Neuron (in vitro differentiated cells): ENCODE measurements around the gene ISG20L2.
"Not testable (repeated sequence)": the region's sequence is repeated elsewhere in the genome, so short reads cannot be mapped to it uniquely, and the experiment has no call there.

Experiments used
- H2AFZ ChIP-seq: one replicate; pipeline ENCODE4 v1.6.1; 2013; ENCODE audit warnings: low read depth, mild to moderate bottlenecking, inconsistent platforms, low read length, moderate library complexity
- H3K27me3 ChIP-seq: one replicate; pipeline ENCODE4 v1.6.1; 2013; ENCODE audit warnings: low read length; ENCODE audit not compliant: insufficient read depth
- H3K36me3 ChIP-seq: one replicate; pipeline ENCODE4 v1.6.1; 2013; ENCODE audit warnings: low read length; ENCODE audit not compliant: insufficient read depth
- H3K4me1 ChIP-seq: one replicate; pipeline ENCODE4 v1.6.1; 2013; ENCODE audit warnings: low read length; ENCODE audit not compliant: insufficient read depth
- H3K4me3 ChIP-seq: 2 replicates; pipeline ENCODE4 v1.5.1; 2013; ENCODE audit warnings: mild to moderate bottlenecking, low read length, moderate library complexity
- H3K9me3 ChIP-seq: one replicate; pipeline ENCODE4 v1.6.1; 2013; ENCODE audit warnings: low read length

ISG20L2 gene

GRCh38 chr1:156765666-156766065 is 37.1 kb upstream of the ISG20L2 start:
- Histone ChIP-seq H3K4me1 (peaks cover 17% of the 10 kb centered on the region), H3K36me3 (peaks cover 7% of the 10 kb centered on the region), H3K9me3 (no peaks in the 10 kb centered on the region), H3K27me3 (no peaks in the 10 kb centered on the region), H2AFZ (no peak overlapping the region), H3K4me3 (peak overlapping the region; percentile 69)

- H2AFZ ChIP-seq, H3K36me3 ChIP-seq, H3K4me3 ChIP-seq, H3K27me3 ChIP-seq, H3K9me3 ChIP-seq: not testable (repeated sequence)
- H3K4me1 ChIP-seq, result peaks cover 21% of the 10 kb centered on the region
Observed at GRCh38 chr1:156765136-156765535, 36.6 kb upstream of the ISG20L2 start.

- no peaks in the 10 kb centered on the region for H3K36me3 ChIP-seq
- H3K4me1 ChIP-seq, result peaks cover 7% of the 10 kb centered on the region
- no peaks in the 10 kb centered on the region for H3K9me3 ChIP-seq
- no peak overlapping the region for H3K4me3 ChIP-seq
- no peaks in the 10 kb centered on the region for H3K27me3 ChIP-seq
- H2AFZ ChIP-seq, result no peak overlapping the region
Observed at GRCh38 chr1:156760796-156761104, 32.2 kb upstream of the ISG20L2 start.

GRCh38 chr1:156760092-156760795 is 31.7 kb upstream of the ISG20L2 start:
- no peaks in the 10 kb centered on the region for H3K27me3 ChIP-seq
- peaks cover 7% of the 10 kb centered on the region for H3K4me1 ChIP-seq
- H2AFZ ChIP-seq, result no peak overlapping the region
- H3K4me3 ChIP-seq, result no peak overlapping the region
- H3K36me3 ChIP-seq, result no peaks in the 10 kb centered on the region
- H3K9me3 ChIP-seq, result no peaks in the 10 kb centered on the region

- H3K36me3 ChIP-seq, H3K4me3 ChIP-seq, H2AFZ ChIP-seq, H3K9me3 ChIP-seq, H3K27me3 ChIP-seq: not testable (repeated sequence)
- peaks cover 12% of the 10 kb centered on the region for H3K4me1 ChIP-seq
Observed at GRCh38 chr1:156757572-156758253, 29.1 kb upstream of the ISG20L2 start.

GRCh38 chr1:156756355-156756754 is 27.8 kb upstream of the ISG20L2 start:
- peaks cover 17% of the 10 kb centered on the region for H3K4me1 ChIP-seq
- H3K9me3 ChIP-seq, result no peaks in the 10 kb centered on the region
- H2AFZ ChIP-seq, result no peak overlapping the region
- no peak overlapping the region for H3K4me3 ChIP-seq
- H3K36me3 ChIP-seq, result peaks cover 2% of the 10 kb centered on the region
- H3K27me3 ChIP-seq, result no peaks in the 10 kb centered on the region

GRCh38 chr1:156755527-156755950 is 27.0 kb upstream of the ISG20L2 start:
- Histone ChIP-seq H3K9me3 (no peaks in the 10 kb centered on the region), H3K4me3 (no peak overlapping the region), H3K36me3 (peaks cover 2% of the 10 kb centered on the region), H2AFZ (no peak overlapping the region), H3K4me1 (peaks cover 17% of the 10 kb centered on the region), H3K27me3 (no peaks in the 10 kb centered on the region)

- no peak overlapping the region for H2AFZ ChIP-seq
- no peak overlapping the region for H3K4me3 ChIP-seq
- H3K27me3 ChIP-seq, result no peaks in the 10 kb centered on the region
- no peaks in the 10 kb centered on the region for H3K9me3 ChIP-seq
- H3K4me1 ChIP-seq, result peaks cover 23% of the 10 kb centered on the region
- peaks cover 2% of the 10 kb centered on the region for H3K36me3 ChIP-seq
Observed at GRCh38 chr1:156754219-156754618, 25.7 kb upstream of the ISG20L2 start.

GRCh38 chr1:156752843-156753482 is 24.4 kb upstream of the ISG20L2 start:
- Histone ChIP-seq H2AFZ (no peak overlapping the region), H3K36me3 (peaks cover 2% of the 10 kb centered on the region), H3K9me3 (no peaks in the 10 kb centered on the region), H3K4me3 (peak overlapping the region; percentile 79), H3K27me3 (no peaks in the 10 kb centered on the region), H3K4me1 (peaks cover 35% of the 10 kb centered on the region)

GRCh38 chr1:156751757-156752481 is 23.4 kb upstream of the ISG20L2 start:
- H3K27me3 ChIP-seq, result no peaks in the 10 kb centered on the region
- no peaks in the 10 kb centered on the region for H3K9me3 ChIP-seq
- H3K36me3 ChIP-seq, result peaks cover 2% of the 10 kb centered on the region
- peak overlapping the region; percentile 79 for H3K4me3 ChIP-seq
- peak overlapping the region; percentile 48 for H2AFZ ChIP-seq
- H3K4me1 ChIP-seq, result peaks cover 44% of the 10 kb centered on the region

GRCh38 chr1:156751451-156751756 is 22.8 kb upstream of the ISG20L2 start, which contains the start of gene HDGF:
Gene HDGF (minus strand): TSS chr1:156751675. CDS start chr1:156751429, 246 bp downstream.
- Histone ChIP-seq H2AFZ (peak within 1 kb of the TSS; percentile 48), H3K36me3 (peaks cover 2% of the 10 kb centered on the region), H3K4me3 (peak within 1 kb of the TSS; percentile 79)

GRCh38 chr1:156750711-156751450 is 22.3 kb upstream of the ISG20L2 start:
- H3K4me1 ChIP-seq, result peaks cover 54% of the 10 kb centered on the region
- peak overlapping the region; percentile 14 for H2AFZ ChIP-seq

More at GRCh38 chr1:156751451-156751756, 22.8 kb upstream of the ISG20L2 start, which contains the start of gene HDGF:
- no peaks in the 10 kb centered on the region for H3K9me3 ChIP-seq
- H3K27me3 ChIP-seq, result no peaks in the 10 kb centered on the region
- peaks cover 49% of the 10 kb centered on the region for H3K4me1 ChIP-seq

More at GRCh38 chr1:156750711-156751450, 22.3 kb upstream of the ISG20L2 start:
- H3K36me3 ChIP-seq, result peaks cover 2% of the 10 kb centered on the region
- H3K27me3 ChIP-seq, result no peaks in the 10 kb centered on the region
- H3K4me3 ChIP-seq, result peak overlapping the region; percentile 79
- no peaks in the 10 kb centered on the region for H3K9me3 ChIP-seq
